ENCODE data around the gene CCDC192. TPM values are rescaled to one million over a fixed set of nuclear protein-coding genes. Genes with fewer than 3 reads are reported as not detected.

The CCDC192 gene
- total and polyA plus RNA-seq, 2 donors (not counting 3 experiments of a cell fraction or from before 2014, with no cell fraction given): not detected

GRCh38 chr5:127885176-127885575, 182.0 kb downstream of the CCDC192 start:
- FAIRE-seq (no peak), DNase-seq (ENCODE audit: low read depth, low spot score) (peak; percentile 25)
- CTCF ChIA-PET: interaction anchor here (0.7 to 1.7 kb wide), 10 partner anchors 10 to 614 kb away, joined by 3 to 7 read pairs (median 4); no protein-coding TSS in a partner anchor
- intact Hi-C loops (cut with micrococcal nuclease) (loop anchor here (2.0 kb wide), 2 partner anchors 24 to 76 kb away; no protein-coding TSS in a partner anchor), dilution Hi-C loops (cut with MboI; ENCODE audit: extremely low pct_ligation_motif_present, low sequenced_read_pairs) (no loop called here)
- TF ChIP-seq GATA2 (IDR thresholded peaks at IDR 0.05; ENCODE audit: insufficient read depth, insufficient read length, low read depth, low read length): no peak
- TF ChIP-seq JUN (IDR thresholded peaks at IDR 0.05; ENCODE audit: borderline replicate concordance, insufficient read depth, insufficient read length, low read depth): no peak
- Histone ChIP-seq H3K27me3 (ENCODE audit: control insufficient read depth in 2 of 2, insufficient read depth in 2 of 2, low read length in 2 of 2) (no peaks in the 10 kb centered on the region), H2AFZ (ENCODE audit: low read depth, low read length) (no peak overlapping the region), H3K9me3 (replicated peaks; ENCODE audit: control insufficient read depth, insufficient read depth, low read length) (no peaks in the 10 kb centered on the region), H3K79me2 (ENCODE audit: control insufficient read depth, insufficient read depth, low read length) (no peaks in the 10 kb centered on the region), H3K4me3 (replicated peaks in 1 of 3; ENCODE audit: insufficient read depth in 1 of 3, low read depth in 1 of 3, low read length in 3 of 3) (no peak overlapping the region), H3K9me1 (replicated peaks; ENCODE audit: control insufficient read depth, extremely low read depth, insufficient read depth, low read length) (no peaks in the 10 kb centered on the region), H3K36me3 (ENCODE audit: control insufficient read depth in 2 of 2, extremely low read depth in 1 of 2, insufficient read depth in 2 of 2, low read length in 2 of 2) (no peaks in the 10 kb centered on the region), H4K20me1 (replicated peaks; ENCODE audit: control insufficient read depth, extremely low read depth, insufficient read depth, low read length) (no peaks in the 10 kb centered on the region), H3K27ac (ENCODE audit: insufficient read depth, low read depth, low read length) (no peak overlapping the region), H3K9ac (replicated peaks; ENCODE audit: extremely low read depth, insufficient read depth, low read length) (no peak overlapping the region), H3K4me1 (ENCODE audit: control insufficient read depth, extremely low read depth, insufficient read depth, low read length) (peaks cover 14% of the 10 kb centered on the region), H3K4me2 (ENCODE audit: insufficient read depth, low read length) (no peak overlapping the region)
- POLR2A ChIA-PET: no interaction called here
- TSS peak; percentile 36 for BruUV-seq (replicated peaks)

- Histone ChIP-seq H2AFZ (ENCODE audit: low read depth, low read length) (no peak overlapping the region), H4K20me1 (replicated peaks; ENCODE audit: control insufficient read depth, extremely low read depth, insufficient read depth, low read length) (no peaks in the 10 kb centered on the region), H3K9ac (replicated peaks; ENCODE audit: extremely low read depth, insufficient read depth, low read length) (no peak overlapping the region), H3K9me1 (replicated peaks; ENCODE audit: control insufficient read depth, extremely low read depth, insufficient read depth, low read length) (no peaks in the 10 kb centered on the region), H3K4me3 (replicated peaks in 1 of 3; ENCODE audit: insufficient read depth in 1 of 3, low read depth in 1 of 3, low read length in 3 of 3) (no peak overlapping the region), H3K79me2 (ENCODE audit: control insufficient read depth, insufficient read depth, low read length) (no peaks in the 10 kb centered on the region), H3K4me2 (ENCODE audit: insufficient read depth, low read length) (no peak overlapping the region), H3K36me3 (ENCODE audit: control insufficient read depth in 2 of 2, extremely low read depth in 1 of 2, insufficient read depth in 2 of 2, low read length in 2 of 2) (no peaks in the 10 kb centered on the region), H3K27ac (ENCODE audit: insufficient read depth, low read depth, low read length) (no peak overlapping the region), H3K27me3 (ENCODE audit: control insufficient read depth in 2 of 2, insufficient read depth in 2 of 2, low read length in 2 of 2) (no peaks in the 10 kb centered on the region), H3K9me3 (replicated peaks; ENCODE audit: control insufficient read depth, insufficient read depth, low read length) (no peaks in the 10 kb centered on the region), H3K4me1 (ENCODE audit: control insufficient read depth, extremely low read depth, insufficient read depth, low read length) (peaks cover 14% of the 10 kb centered on the region)
- ChIA-PET POLR2A (no interaction called here), CTCF (interaction anchor here (1.0 to 2.9 kb wide), 5 partner anchors 8 to 613 kb away, joined by 3 to 11 read pairs (median 4); no protein-coding TSS in a partner anchor)
- FAIRE-seq: no peak
- intact Hi-C loops (cut with micrococcal nuclease) (loop anchor here (2.0 kb wide), 1 partner anchor 13 kb away; no protein-coding TSS in a partner anchor), dilution Hi-C loops (cut with MboI; ENCODE audit: extremely low pct_ligation_motif_present, low sequenced_read_pairs) (no loop called here)
- no TSS peak for BruUV-seq (replicated peaks)
- DNase-seq (ENCODE audit: low read depth, low spot score): no peak
- TF ChIP-seq POLR2A (IDR thresholded peaks at IDR 0.05; ENCODE audit: low read depth, low read length) (no peak), CTCF (IDR thresholded peaks at IDR 0.05; ENCODE audit: extremely low read depth in 1 of 2, insufficient read depth in 1 of 2, low read depth in 1 of 2, low read length in 2 of 2) (no peak), GATA2 (IDR thresholded peaks at IDR 0.05; ENCODE audit: insufficient read depth, insufficient read length, low read depth, low read length) (no peak), MYC (IDR thresholded peaks at IDR 0.05; ENCODE audit: low read depth, low read length) (no peak), EZH2 (IDR thresholded peaks at IDR 0.05; ENCODE audit: borderline replicate concordance, low read depth, low read length, severe bottlenecking) (no peak), POLR2AphosphoS5 (IDR thresholded peaks at IDR 0.05; ENCODE audit: insufficient read depth, low read depth, low read length) (no peak), MAX (IDR thresholded peaks at IDR 0.05; ENCODE audit: insufficient read depth, insufficient read length) (no peak), JUN (IDR thresholded peaks at IDR 0.05; ENCODE audit: borderline replicate concordance, insufficient read depth, insufficient read length, low read depth) (no peak), FOS (IDR thresholded peaks at IDR 0.05; ENCODE audit: borderline replicate concordance, insufficient read depth, low read length) (no peak)
These were observed 182.9 kb downstream of the CCDC192 start for GRCh38 chr5:127886081-127886480.

All from endothelial cell of umbilical vein (primary cell).